HG03432 (cell line): ENCODE results near the gene TTC9.

Source experiments
- ATAC-seq: cut with Tn5 transposase; IDR thresholded peaks from one replicate; pipeline ENCODE4 v1.9.1; 2021; ENCODE audit warnings: mild to moderate bottlenecking, moderate library complexity; ENCODE audit not compliant: unreplicated experiment

The TTC9 gene

GRCh38 chr14:70711451-70711850 lies 69.7 kb downstream of the TTC9 start:
- ATAC-seq, result no peak

GRCh38 chr14:70713096-70713495 lies 71.4 kb downstream of the TTC9 start:
- ATAC-seq, result no peak

- no peak for ATAC-seq
Measured at GRCh38 chr14:70713511-70713916, 71.8 kb downstream of the TTC9 start.

GRCh38 chr14:70714055-70714550 lies 72.4 kb downstream of the TTC9 start:
- no peak for ATAC-seq

GRCh38 chr14:70716483-70716882 lies 74.8 kb downstream of the TTC9 start:
- no peak for ATAC-seq

GRCh38 chr14:70716958-70717357 lies 75.2 kb downstream of the TTC9 start:
- no peak for ATAC-seq

- no peak for ATAC-seq
Measured at GRCh38 chr14:70718383-70719118, 76.8 kb downstream of the TTC9 start.

GRCh38 chr14:70721542-70721941 lies 79.8 kb downstream of the TTC9 start:
- ATAC-seq, result no peak

- ATAC-seq, result no peak
Measured at GRCh38 chr14:70722418-70722817, 80.7 kb downstream of the TTC9 start.

- no peak for ATAC-seq
Measured at GRCh38 chr14:70723276-70723675, 81.6 kb downstream of the TTC9 start.

- ATAC-seq, result no peak
Measured at GRCh38 chr14:70724110-70724509, 82.4 kb downstream of the TTC9 start.

- ATAC-seq, result no peak
Measured at GRCh38 chr14:70724944-70725343, 83.2 kb downstream of the TTC9 start.
